Testis (tissue), 3 donors: ENCODE data around the gene E2F3. TPM values are rescaled to one million over a fixed set of nuclear protein-coding genes. Genes with fewer than 3 reads are reported as not detected.

ENCODE experiments used
- DNase-seq: peaks from one replicate; pipeline ENCODE4 v3.0.0-alpha.2; 2019
- H3K27ac ChIP-seq, 2 donors: fragments of 200-600 bp; sonication (generic); one replicate each; pipeline ENCODE4 v1.5.1; 2019
- H3K27me3 ChIP-seq: fragments of 200-600 bp; sonication (generic); one replicate; pipeline ENCODE4 v1.5.1; 2019
- H3K36me3 ChIP-seq: fragments of 200-600 bp; sonication (generic); one replicate; pipeline ENCODE4 v1.5.1; 2017; ENCODE audit warnings: low read depth; ENCODE audit errors: missing control alignments
- H3K4me1 ChIP-seq: fragments of 200-600 bp; sonication (generic); one replicate; pipeline ENCODE4 v1.5.1; 2019
- H3K4me3 ChIP-seq, 2 donors: fragments of 200-600 bp; sonication (generic); one replicate each; pipeline ENCODE4 v1.5.1; 2017 to 2019
- H3K9me3 ChIP-seq: fragments of 200-600 bp; sonication (generic); one replicate; pipeline ENCODE4 v1.5.1; 2017
- CTCF ChIP-seq, 3 experiments: fragments of 450-650 bp in 2 of 3; fragments of 200-600 bp in 1 of 3; sonication (generic) in 1 of 3; IDR thresholded peaks; one replicate each; pipeline ENCODE4 v1.5.1; 2016 to 2019; ENCODE audit warnings: antibody characterized with exemption in 3 of 3, mild to moderate bottlenecking in 2 of 3, moderate library complexity in 1 of 3
- POLR2A ChIP-seq: fragments of 450-650 bp; IDR thresholded peaks from one replicate; pipeline ENCODE4 v1.6.1; 2017; ENCODE audit warnings: antibody characterized with exemption, mild to moderate bottlenecking, moderate library complexity
- WGBS, 2 donors: methylation state at CpG; one replicate each; pipeline ENCODE4 v1.1.5; 2018; 5-methylcytosine and 5-hydroxymethylcytosine counted together
- intact Hi-C: fragments of 100-400 bp; cut with DNase I; formaldehyde crosslinking; loops from one replicate; pipeline ENCODE4 v1.15.1; 2023; ENCODE audit warnings: low total_unique reads
- polyA plus RNA-seq: library from polyadenylated mRNA; stranded (reverse); fragments of 350-450 nt; fragmentation: Illumina TruSeq; extraction: RNeasy Lipid Tissue Mini Kit (QIAGEN cat#74804); gene quantifications from one replicate; pipeline ENCODE4 v1.2.3, GENCODE V29; 2014; ENCODE audit warnings: low read depth, low replicate concordance; ENCODE audit not compliant: insufficient read depth
- total RNA-seq, 2 donors: library from RNA; depleted of rRNA; stranded (reverse); fragments of >200 nt; gene quantifications; one replicate each; pipeline ENCODE4 v1.2.3, GENCODE V29; 2016

The E2F3 gene
- total and polyA plus RNA-seq, 3 donors from 2014 or later: 7.4 to 8.7 (median 8.0) TPM

DNA sequence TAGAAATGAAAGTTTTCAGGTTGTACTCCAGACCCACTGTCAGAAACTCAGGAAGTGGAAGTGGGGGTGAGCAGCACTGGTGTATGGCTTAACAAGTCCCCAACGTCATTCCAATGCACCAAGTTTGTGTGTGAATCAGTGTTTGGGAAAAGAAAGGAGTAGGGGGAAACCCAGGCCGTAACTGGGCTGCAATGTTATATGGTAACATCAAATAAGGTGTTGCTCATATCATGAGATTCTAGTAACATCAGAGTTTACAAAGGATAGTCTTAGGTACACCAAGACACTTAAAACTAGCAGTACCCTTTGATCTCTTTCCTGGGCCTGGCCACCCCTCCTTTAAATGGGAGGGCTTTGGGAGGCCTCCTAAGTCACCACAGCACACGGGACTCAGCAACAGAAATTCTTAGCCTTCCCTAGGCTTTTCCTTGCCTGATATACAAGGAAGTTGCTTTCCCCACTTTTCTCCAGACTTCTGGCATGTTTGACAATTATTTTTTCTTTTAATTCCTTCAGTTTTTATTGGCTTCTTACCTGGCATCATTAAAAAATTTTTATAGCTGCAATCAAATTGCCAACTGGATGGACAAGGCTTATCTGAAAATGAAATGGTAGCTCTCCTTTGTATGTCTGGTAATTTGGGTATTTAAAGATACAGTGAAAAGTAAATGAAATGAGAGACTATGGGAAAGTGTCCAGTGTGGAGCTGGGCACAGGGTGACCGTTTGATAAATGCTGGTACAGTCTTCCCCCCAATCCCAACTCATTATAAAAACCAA, 15.1 kb downstream of the E2F3 start:
- no peaks in the 10 kb centered on the region for H3K36me3 ChIP-seq
- DNase-seq: no peak
- H3K27me3 ChIP-seq: no peaks in the 10 kb centered on the region
- TF ChIP-seq CTCF (IDR thresholded peaks at IDR 0.05): no peak
- no peak for TF ChIP-seq POLR2A
- no peaks in the 10 kb centered on the region for H3K9me3 ChIP-seq
- intact Hi-C loops: no loop called here
- no peaks in the 10 kb centered on the region for H3K4me1 ChIP-seq
- 67 to 80% methylated on average over 4 of the region's 4 CpGs for WGBS, 2 donors
- no peak overlapping the region for H3K27ac ChIP-seq
- no peak overlapping the region for H3K4me3 ChIP-seq

GRCh38 chr6:20417819-20418218, 16.1 kb downstream of the E2F3 start:
- Histone ChIP-seq H3K36me3 (no peaks in the 10 kb centered on the region), H3K27me3 (no peaks in the 10 kb centered on the region), H3K9me3 (no peaks in the 10 kb centered on the region), H3K27ac (no peak overlapping the region), H3K4me3 (no peak overlapping the region), H3K4me1 (no peaks in the 10 kb centered on the region)
- DNase-seq: no peak
- no peak for TF ChIP-seq CTCF (IDR thresholded peaks at IDR 0.05)
- no peak for TF ChIP-seq POLR2A
- 88 to 89% methylated on average over 6 of the region's 6 CpGs for WGBS, 2 donors
- intact Hi-C loops: no loop called here

GRCh38 chr6:20426177-20427082, 24.8 kb downstream of the E2F3 start:
- no peak for DNase-seq
- WGBS, 2 donors: 87 to 91% methylated on average over 3 of the region's 3 CpGs
- no peaks in the 10 kb centered on the region for H3K4me1 ChIP-seq
- H3K4me3 ChIP-seq: no peak overlapping the region
- H3K9me3 ChIP-seq: no peaks in the 10 kb centered on the region
- H3K27me3 ChIP-seq: no peaks in the 10 kb centered on the region
- TF ChIP-seq CTCF (IDR thresholded peaks at IDR 0.05) (no peak), POLR2A (no peak)
- no peaks in the 10 kb centered on the region for H3K36me3 ChIP-seq
- H3K27ac ChIP-seq: no peak overlapping the region
- intact Hi-C loops: no loop called here

DNA sequence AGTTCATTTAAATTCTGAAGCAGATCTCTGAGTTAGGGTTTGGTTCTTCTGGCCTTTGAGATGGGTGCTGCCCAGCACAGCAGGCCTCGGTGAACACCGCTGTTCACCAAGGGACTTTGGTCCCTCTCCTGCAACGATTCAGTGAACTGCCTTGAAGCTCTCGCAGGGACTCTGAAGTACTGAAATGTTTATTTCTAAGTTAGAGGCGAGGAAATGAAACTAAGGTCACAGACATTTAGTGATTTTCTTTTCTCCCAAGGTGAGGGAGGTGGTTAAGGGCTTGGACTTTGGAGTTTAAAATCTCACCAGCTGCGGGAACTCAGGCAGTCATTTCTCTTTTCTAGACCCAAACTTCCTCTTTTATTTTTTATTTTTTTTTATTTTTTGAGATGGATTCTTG, 26.2 kb downstream of the E2F3 start:
- Histone ChIP-seq H3K9me3 (no peaks in the 10 kb centered on the region), H3K4me1 (no peaks in the 10 kb centered on the region), H3K36me3 (no peaks in the 10 kb centered on the region), H3K4me3 (no peak overlapping the region), H3K27ac (no peak overlapping the region), H3K27me3 (no peaks in the 10 kb centered on the region)
- no peak for TF ChIP-seq POLR2A
- TF ChIP-seq CTCF (IDR thresholded peaks at IDR 0.05): no peak
- intact Hi-C loops: no loop called here
- 66 to 80% methylated on average over 6 of the region's 6 CpGs for WGBS, 2 donors
- no peak for DNase-seq
